Stimulated activated CD4-positive, alpha-beta T cell treated with anti-CD3 and anti-CD28 coated beads, Interleukin-4, amount 100 ng/mL, for 4 hours (primary cell): Measurements from ENCODE around the gene SPAG16.

Experiments
- DNase-seq, 2 experiments: peaks; one replicate each; pipeline ENCODE4 v3.0.0-alpha.2; 2020

SPAG16 gene

DNA sequence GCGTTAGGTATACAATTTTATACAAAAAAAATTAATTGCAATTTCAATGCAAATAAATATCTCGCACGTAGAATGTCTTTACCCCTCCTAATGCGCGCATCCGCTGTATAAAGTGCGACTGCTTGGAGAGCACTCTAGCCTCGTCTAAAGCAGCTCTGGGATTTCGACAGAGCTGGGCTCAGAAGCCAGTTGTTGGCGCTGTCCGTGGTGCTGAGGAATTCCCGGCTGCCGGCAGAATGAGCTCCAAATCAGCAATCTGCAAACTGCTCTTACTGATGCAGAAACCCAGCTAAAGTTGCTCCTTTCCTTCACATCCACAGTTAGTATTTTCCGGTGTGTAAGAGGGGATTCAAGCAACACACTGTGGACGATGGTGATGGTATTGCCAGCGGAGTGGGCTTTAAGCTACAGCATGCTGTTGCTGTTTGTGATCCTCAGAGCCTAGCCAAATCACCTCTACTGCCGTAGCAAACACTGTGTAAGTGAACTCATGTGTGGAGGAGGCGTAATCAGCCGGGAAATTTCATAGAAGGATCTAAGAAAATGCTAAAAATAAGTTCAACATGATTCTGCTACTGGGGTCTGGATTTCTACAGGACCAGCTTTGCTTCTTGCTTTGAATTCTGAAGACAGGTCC lies 1126.8 kb downstream of the SPAG16 start, which contains the start of gene VWC2L:
TSS of gene VWC2L (plus strand) at position 137 of the 637 bp plus-strand sequence. CDS start 3,140 bp downstream, outside the sequence.
- DNase-seq, result peak in 1 of 2 experiments; percentile 15

- DNase-seq, result no peak
These were observed 1128.4 kb downstream of the SPAG16 start for GRCh38 chr2:214412679-214413078.

GRCh38 chr2:214436470-214436869 lies 1152.2 kb downstream of the SPAG16 start:
- DNase-seq, result no peak

- DNase-seq, result no peak
These were observed 1166.0 kb downstream of the SPAG16 start for GRCh38 chr2:214450118-214450894.

GRCh38 chr2:214451516-214452275 lies 1167.4 kb downstream of the SPAG16 start:
- DNase-seq, result no peak
